Measurements from ENCODE around the gene KCNMA1.

- TF ChIP-seq SMC3 (conservative IDR thresholded peaks at IDR 0.05; ENCODE audit: insufficient read depth, low read depth, low read length) (no peak), ILK (tag; IDR thresholded peaks at IDR 0.05; ENCODE audit: borderline replicate concordance, low read depth) (no peak)
Measured at GRCh38 chr10:76982671-76983070, 654.9 kb downstream of the KCNMA1 start.
